HG02678 (cell line): ENCODE results near the gene ECT2.
"Not testable (repeated sequence)": the region's sequence is repeated elsewhere in the genome, so short reads cannot be mapped to it uniquely, and the experiment has no call there.

ENCODE experiments used
- ATAC-seq: cut with Tn5 transposase; IDR thresholded peaks from one replicate; pipeline ENCODE4 v1.9.1; 2021; ENCODE audit warnings: mild to moderate bottlenecking, moderate library complexity; ENCODE audit not compliant: unreplicated experiment

ECT2 gene

DNA sequence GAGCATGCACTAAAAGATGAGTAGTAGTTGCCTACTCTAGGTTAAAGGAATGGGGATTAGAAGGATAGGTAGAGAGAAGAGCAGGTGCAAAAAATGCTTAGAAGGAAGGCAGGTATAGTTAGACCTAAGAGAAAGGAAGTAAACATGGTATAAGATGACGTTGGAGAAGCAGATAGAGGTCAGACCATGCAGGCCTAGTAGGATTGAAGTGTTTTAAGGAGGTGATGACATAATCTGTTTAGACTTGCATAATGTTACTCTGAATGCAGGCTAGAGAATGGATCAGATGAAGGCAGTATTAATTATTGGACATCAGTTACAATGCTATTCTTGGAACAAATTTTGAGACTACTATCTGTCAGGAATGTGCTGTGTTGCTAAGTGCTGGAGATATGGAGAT lies 11.1 kb upstream of the ECT2 start:
- no peak for ATAC-seq

DNA sequence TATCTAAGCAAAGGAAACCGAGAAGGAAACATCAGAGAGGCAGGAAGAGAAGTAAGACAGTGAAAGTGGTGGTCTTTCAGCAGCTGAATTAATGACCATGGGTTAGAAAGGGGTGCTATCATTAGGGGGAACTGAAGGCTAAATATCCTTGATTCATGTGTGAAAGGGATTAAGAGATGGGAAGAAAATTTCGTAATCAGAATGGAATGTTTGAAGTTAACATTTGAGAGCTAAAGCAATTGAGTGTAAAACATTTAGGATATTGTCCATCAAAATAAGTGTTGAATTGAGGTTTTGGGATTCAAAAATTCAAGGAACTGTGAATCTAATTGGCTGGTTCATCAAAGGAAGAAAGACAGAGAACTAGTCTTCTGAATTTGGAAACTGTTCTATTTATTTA lies 4.1 kb upstream of the ECT2 start:
- ATAC-seq = no peak

DNA sequence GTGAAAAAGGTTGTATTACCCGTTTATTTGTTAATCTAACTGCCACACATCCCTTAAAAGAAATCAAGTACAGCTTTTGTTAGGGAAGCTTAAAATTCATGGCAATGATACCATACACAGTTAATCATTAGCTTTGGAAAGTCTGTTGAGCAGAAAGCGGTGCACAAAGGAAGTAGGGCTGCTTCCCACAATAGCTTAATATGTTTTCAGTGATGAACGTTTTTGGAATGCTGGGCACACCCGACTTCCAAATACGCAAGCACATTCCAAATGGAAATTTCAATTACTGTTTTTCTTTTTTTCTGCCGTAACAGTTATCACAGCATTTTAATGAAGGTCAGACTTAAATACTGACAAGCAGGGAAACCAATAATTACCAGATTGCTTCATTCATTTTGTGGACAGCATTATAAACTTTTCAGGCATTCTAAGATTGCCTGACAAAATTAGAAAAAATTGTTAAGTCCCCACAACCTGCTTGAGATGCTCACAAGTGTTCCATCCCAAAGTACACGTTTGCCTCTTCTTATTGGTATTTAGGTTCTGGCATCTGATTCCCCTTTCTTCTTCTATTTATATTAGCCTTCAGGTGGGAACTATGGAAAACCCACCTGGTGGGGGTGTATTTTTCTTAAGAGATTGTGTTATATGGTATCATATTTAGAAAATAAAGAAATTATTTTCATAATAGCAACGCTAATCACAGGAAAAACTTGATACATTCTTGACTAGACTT lies 1.1 kb upstream of the ECT2 start:
- no peak for ATAC-seq

DNA sequence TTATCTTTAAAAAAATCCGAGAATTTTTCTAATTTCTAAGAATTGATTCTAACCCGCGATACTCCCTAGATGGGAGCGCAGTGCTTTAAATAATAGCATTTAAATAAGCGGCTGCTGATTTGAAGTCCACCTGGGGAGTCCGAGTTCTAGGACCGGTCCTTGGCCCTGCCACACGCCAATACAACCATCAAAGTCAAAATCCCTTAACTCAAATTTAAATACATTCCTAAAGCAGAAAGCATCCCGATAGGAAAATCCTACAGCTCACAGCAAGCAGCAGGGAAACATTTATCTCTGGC lies 508 bp upstream of the ECT2 start:
- no peak for ATAC-seq

DNA sequence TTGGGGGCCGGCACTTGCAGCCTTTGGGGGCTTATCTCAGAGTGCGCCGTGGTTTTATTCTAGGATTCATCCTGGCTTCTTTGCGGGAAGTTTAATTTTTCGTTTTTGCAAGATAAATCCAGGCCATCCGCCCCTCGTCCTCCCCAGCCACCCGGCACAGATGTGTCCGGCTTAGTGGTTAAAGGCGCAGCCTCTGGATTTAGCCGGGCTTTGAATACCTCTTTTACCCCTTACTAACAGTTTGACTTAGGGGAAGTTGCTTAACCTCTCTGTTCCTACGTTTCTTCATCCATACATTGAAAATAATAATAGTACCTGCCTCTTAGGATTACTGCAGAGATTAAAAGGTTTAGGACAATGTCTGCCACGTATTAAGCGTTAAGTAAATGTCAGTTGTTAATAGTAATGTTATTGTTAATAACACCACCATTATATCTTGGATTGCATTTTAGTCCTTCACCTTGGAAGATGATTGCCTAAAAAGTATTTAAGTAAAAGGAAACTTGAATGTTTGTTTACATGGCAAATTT lies 714 bp downstream of the ECT2 start:
- ATAC-seq = peak; percentile 8

DNA sequence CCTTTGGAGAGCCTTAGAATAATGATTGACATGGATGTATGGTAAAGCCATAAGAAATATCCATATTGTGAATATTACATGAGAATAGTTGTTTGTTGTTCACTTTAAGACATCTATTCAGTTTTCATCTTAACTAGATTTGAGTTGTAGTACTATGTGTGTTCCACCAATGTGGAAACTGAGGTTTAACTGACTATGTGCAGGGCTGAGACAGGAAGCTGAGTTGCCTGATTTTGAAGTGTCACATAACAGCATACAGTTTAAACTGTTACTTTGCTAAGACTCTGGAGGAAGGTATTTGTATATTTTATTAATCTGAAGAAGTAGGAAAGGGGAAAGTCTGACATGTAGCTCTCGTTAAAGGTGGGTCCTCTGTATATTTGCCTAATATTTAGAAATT lies 2.1 kb downstream of the ECT2 start:
- no peak for ATAC-seq

DNA sequence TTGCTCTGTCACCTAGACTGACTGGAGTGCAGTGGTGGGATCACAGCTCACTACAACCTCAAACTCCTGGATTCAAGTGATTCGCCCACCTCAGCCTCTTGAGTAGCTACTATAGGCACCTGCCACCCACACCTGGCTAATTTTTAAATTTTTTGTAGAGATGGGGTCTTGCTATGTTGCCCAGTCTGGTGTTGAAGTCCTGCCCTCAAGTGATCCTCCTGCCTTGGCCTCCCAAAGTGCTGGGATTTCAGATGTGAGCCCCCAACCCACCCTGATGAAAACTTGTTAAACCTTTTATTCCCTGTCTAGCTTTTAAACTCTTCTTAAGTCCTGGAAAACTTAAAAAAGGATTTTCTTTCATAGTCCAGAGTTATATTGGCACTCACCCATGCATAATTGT lies 2.6 kb downstream of the ECT2 start:
- no peak for ATAC-seq

DNA sequence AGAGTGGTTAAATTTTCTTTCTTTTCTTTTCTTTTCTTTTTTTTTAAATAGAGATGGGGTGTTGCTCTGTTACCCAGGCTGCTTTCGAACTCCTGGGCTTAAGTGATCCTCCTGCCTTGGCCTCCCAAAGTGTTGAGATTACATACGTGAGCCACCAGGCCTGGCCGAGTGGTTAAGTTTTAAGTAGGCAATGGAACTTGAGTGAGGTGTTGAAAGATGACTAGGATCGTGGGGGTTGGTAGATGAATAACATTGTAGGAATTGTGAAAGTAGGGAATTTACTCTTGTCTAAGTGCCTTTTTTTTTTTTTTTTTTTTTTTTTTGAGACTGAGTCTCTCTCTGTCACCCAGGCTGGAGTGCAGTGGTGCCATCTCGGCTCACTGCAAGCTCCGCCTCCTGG lies 9.9 kb downstream of the ECT2 start:
- ATAC-seq = not testable (repeated sequence)

DNA sequence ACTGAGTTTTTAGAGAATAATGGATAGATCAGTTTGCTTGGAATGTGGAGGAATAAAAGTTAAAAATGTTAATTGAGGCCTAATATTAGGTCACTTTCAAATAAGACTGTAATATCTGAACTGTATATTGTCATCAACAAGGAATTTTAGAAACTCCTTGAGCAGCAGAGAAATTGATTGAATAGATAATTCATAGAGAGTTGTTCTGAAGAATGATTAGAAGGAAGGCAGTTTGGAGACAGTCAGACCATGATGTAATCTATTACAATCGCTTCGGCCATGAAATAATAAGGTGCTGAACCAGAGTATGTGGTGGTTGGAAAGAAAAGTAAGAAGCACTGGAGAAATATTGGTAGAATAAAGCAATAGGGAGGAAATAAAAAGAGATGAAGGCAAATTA lies 15.7 kb downstream of the ECT2 start:
- ATAC-seq = no peak

DNA sequence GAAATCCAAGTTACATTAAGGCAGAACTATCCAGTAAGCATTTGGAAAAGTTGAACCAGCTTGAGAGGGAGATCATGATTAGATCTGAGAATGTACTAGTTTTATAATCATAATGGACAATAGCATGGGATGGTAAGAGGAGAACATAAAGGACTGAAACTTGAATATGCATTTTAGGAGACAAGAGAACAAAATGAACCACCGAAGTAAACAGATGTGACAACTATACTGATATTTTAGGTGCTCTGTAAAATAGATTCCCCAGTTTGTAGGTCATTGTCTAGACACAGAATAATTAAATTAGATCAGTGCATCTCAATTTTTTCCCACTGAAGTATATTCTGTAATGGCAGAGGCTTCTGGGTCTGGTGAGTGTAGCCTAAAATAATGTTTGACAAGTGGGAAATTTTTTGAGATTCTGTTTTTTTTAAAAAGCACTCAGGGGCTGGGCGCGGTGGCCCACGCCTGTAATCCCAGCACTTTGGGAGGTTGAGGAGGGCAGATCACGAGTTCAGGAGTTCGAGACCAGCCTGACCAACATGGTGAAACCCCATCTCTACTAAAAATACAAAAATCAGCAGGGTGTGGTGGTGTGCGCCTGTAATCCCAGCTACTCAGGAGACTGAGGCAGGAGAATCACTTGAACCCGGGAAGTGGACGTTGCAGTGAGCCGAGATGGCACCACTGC lies 16.3 kb downstream of the ECT2 start:
- no peak for ATAC-seq

DNA sequence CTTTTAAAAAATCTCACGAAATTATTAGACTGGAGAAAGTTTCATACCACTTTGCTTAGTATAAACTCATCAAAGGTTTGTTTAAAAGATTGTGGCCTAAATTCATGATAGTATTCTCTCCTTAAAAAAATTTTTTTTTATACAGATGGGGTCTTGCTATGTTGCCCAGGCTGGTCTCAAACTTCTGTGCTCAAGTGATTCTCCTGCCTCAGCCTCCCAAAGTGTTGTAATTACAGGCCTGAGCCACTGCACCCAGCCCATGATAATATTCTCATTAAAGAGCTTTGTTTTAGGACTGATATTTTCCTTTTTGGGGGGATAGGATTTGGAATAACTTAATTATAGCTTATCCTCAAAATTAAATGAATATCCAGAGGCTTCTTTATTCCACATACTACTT lies 19.9 kb downstream of the ECT2 start:
- ATAC-seq = no peak

DNA sequence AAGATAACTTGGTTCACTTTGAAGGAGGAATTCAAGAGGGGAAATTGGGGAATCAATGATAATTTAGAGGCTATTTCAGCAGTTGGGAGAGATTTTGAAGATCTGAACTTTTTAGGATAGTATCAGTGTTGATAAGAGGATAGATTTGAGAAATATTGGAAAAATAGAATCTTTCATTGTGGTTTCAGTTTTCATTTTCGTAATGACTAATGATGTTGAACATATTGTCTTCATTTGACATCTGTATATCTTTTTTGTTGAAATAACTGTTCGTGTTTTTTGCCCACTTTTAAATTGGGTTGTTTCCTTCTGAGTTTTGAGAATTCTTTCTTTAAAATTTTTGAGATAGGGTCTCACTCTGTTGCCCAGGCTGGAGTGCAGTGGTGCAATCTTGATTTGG lies 21.1 kb downstream of the ECT2 start:
- no peak for ATAC-seq

DNA sequence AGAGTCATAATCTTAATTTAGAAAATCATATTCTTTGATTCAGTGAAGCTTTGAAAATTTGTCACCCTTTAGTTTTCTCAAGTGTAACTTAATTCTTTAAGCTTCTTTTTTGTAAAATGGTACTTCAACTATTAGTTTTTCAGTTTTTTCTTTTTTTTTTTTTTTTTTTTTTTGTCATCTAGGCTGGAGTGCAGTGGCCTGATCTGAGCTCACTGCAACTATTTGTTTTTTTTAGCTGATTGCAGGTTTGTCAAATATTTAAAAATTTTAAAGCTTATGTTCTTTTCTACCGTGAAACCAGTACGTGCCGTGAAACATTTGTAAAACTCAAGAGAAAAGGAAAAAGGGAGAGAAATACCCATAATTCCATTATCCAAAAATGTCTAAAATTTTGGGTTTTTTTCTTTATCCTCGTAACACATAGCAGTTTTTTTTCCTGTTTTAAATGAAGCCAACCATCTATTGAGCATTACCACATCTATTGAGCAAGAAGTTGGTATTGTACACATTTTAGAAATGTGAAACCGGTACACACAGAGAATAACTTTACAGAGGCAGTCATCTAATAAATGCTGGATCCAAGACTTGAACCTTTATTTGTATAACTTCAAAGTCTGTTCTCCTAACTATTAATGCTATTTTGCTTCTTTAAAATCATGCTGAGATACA lies 25.7 kb downstream of the ECT2 start:
- no peak for ATAC-seq

DNA sequence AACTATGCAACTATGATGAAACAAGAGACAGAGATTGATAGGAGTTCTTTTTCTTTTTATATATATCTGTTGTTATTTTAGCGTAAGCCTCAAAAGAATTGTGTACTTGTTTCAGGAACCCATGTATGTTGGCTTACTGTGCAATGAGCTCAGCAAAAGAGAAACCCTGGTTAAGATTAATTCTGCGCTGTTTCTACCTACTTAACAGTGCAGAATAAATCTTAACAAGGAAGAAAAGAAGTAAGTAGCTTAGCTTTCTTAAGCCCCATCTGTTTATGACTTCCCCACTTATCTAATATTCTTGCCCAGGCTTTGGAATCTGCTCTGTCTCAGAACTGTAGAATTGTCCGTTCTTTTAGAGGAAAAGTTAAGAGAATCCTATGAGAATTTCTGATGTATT lies 27.4 kb downstream of the ECT2 start:
- ATAC-seq = no peak

DNA sequence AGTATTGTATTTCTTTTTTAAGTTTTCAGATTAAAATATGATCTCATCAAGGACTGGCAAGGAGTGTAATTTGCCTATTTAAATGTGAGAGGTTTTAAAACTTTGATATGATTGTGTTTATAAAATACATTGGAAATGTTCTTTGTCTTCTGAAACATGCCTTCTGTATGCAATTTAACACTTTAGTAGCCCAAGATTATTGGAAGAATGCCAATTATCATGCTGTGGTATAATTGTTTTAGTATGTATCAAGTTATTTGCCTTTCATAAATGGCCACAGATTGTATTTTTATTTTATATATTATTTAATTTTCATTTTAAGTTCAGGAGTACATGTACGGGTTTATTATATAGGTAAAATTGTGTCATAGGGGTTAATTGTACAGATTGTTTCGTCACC lies 31.7 kb downstream of the ECT2 start:
- no peak for ATAC-seq

DNA sequence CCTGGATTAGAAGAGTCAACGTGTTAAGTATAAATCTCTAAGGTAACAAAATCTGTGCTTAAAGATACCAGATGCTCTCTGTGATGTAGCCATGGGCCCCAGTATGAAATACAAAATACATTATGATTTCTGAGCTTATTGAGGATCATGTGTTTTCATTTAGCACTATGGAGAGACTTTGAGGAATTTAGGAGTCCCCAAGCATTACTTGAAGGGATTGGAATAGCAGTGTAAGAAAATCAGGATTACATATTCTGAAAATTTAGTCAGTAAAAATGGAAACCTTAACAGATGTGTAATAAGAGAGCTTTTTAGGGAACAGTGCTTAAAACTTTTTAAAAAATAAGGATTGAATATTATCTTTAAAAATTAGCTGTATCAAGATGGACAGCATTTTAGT lies 35.5 kb downstream of the ECT2 start:
- ATAC-seq = no peak

DNA sequence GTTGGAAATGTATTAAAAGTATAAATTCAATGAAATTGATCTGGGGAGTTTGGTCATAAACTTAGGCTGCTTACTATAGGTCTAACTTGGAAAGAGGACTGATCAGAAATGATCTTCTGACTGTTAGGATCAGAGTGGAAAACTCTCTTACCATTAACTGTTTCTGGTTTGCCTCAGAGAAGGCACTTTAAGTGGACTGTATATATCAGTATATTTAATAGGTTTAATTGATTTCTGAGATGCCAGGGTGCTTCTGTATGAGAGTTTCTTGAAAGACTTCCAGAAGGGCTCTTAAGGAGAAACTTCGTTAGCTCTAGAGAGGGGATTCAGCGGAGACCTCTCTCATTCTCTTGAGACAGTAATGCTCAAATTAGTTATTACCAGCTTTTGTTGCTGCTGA lies 36.5 kb downstream of the ECT2 start:
- no peak for ATAC-seq

DNA sequence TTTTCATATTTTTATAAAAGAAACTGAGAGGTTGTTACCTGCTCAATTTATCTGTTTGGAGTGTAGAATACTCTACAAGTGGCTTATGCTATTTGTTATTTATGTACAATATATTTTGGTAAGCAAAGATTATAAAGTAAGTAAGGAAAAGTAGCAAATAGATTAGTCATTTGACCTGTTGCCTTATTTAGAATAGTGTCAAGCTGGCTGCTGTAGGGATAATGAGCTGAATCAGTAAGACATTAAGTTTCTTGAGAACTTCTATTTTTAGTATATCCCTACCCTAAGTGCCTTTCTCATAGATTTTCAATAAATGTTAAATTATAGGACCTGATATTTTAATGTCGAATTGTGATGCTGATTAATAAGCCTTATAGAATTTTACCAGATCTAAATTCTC lies 37.2 kb downstream of the ECT2 start:
- no peak for ATAC-seq

DNA sequence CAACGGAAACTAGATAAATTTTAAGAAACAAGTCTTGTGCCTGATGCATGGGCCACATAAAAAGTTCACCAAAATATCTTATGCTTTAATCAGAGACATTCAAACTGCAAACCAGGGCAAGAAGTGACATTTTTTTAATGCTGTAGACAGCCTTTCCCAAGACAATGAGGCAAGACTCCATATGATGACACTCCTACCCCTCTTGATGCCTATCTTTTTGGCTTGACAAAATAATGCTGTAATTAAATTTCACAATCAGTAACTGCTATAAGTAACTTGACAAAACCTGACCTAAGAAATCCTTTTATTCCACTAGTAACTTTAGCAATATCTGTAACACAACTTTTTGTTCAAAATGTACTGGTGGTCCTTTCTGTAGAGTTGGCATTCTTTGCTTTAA lies 48.7 kb downstream of the ECT2 start:
- no peak for ATAC-seq

DNA sequence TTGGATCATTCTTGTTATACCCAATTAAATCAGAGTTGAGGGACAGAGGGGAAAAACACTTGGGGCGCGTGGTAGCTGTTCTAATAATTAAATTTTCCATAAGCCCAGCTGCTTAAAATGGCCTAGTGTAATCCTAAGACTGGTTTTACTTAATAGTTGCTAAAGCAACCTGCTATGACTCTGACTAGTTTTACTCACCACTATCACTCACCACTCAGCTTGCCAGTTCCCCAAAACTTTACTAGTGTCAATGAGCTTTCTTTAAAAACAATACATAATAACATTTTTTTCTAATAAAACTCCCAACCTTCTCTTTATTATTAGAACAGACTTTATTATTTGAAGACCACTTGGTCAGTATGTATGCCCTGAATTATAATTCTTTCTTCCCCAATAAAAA lies 49.6 kb downstream of the ECT2 start:
- no peak for ATAC-seq

DNA sequence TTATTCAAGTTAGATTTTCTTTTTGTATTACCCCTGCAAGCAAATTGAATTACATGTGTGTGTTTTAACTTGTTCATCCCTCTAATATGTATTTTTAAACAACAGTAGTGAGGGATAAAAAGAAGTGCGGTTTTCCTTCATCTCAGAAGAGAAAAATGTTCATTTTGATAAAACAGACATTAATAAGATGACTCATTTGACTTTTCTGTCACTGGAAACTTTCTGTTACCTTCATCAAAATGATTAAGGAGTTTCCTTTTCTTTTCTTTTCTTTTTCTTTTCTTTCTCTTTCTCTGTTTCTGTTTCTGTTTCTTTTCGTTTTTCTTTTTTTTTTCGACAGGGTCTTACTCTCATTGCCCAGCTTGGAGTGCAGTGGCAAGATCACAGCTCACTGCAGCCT lies 53.0 kb downstream of the ECT2 start:
- no peak for ATAC-seq

DNA sequence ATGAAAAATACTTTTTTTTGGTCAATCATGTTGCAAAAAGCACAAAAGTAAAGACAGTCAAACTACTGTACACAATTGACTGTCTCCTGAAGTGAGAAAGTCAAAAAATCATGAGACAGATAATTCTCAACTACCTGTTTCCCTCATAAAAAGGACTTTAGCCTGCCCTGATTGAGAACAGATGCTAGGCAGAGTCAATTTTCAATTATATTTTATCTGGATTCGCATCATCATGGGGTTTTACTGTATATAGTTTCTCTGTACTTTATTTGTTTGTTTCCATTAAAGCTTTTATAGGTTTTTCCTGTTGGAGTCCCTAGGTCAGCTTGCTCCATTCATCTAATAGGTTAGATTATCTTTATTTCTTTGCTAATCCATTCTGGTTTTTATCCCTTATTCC lies 53.8 kb downstream of the ECT2 start:
- no peak for ATAC-seq
